NCI-H774 (cell line): ENCODE results near the gene AQP7.
"Not testable (repeated sequence)": the region's sequence is repeated elsewhere in the genome, so short reads cannot be mapped to it uniquely, and the experiment has no call there.

ENCODE experiments used
- DNase-seq: peaks from one replicate; lab custom pipeline; 2025; lab: John Stamatoyannopoulos, UW

The AQP7 gene

GRCh38 chr9:33374634-33375237, 27.6 kb downstream of the AQP7 start:
- peak; percentile 40 for DNase-seq

DNA sequence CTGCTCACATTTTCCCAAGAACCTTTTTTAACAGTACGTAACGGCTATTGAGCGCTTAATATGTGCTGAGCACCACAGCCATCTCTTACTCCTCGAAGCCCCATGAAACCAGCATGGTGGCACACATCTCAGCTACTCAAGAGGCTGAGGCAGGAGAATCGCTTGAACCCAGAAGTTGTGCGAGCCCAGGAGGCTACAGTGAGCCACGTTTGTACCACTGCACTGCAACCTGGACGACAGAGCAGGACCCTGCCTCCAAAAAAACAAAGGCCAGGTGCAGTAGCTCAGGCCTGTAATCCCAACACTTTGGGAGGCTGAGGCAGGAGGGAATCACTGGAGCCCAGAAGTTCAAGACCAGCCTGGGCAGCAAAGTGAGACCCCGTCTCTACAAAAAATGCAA, 28.2 kb downstream of the AQP7 start:
- DNase-seq: no peak

DNA sequence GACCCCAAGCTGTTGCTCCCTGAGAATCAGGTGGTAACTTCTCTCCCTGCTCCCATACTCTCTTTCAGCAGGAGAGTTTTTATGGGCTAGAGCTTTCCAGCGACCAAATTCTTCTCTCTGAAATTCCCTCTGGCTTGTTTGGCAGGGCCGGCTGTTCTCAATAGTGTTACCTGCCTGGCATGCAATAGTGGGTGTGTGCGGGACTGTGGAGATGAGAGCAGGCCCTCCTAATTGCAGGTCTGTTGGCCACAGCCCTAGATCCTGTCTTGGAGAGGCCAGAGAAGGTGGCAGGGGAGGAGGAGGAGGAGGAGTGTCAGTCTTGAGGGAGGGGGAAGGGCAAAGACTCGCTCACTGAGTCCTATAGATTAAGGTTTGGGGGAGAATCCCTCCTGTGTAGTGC, 29.5 kb downstream of the AQP7 start:
- DNase-seq: no peak

DNA sequence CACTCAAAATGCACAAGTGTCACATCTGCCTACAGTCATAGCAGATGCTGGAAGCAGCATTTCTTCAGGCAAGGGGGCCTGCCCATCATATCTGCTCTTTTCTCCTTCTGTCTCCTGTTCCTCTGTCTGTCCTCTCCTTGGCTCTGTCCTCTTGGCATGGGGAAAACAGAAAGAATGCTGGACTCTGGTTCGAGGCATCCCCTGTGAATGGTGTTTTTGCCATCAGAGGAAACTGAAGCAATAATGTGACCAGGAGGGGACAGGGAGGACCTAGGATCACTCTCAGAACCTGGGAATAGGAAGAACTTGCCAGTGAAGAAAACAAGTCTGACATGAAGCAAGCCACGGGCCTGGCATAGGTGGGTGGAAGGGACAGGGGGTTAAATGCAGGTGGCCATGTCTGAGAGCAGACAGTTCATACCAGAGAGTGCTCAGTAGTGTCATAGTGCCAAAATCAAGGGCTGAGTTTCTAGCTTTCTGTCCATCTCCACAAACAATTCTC, 35.3 kb downstream of the AQP7 start:
- no peak for DNase-seq

GRCh38 chr9:33364814-33365213, 37.6 kb downstream of the AQP7 start:
- DNase-seq: not testable (repeated sequence)

DNA sequence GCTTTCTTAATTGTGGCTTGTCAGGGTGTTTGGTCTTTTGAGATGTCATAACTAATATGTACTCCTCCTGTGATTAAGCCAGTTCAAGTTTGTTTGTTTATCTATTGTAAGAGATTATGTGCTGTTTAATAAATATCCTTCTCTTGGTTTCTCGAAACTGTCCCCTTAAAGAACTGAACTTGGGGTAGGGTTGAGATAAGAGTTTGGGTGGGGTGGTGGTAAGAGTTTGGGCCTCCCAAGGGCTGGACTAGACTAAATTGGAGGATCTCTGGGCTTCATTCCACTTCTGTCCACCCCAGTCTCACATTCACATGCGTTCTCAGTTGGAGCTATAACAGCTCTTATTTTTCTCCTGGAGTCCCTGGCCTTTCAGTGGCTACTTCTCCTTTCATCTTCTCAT, 38.2 kb downstream of the AQP7 start:
- no peak for DNase-seq

DNA sequence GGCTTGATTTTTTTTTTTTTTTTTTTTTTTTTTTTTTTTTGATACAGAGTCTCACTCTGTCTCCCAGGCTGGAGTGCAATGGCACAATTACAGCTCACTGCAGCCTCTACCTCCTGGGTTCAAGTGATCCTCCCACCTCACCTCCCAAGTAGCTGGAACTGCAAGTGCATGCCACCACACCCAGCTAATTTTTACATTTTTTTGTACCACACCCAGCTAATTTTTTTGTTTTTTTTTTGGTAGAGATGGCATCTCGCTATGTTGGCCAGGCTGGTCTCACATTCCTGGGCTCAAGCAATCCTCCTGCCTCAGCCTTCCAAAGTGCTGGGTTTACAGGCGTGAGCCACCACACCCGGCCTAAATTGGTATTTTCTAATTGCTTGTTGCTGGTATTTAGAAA, 43.7 kb downstream of the AQP7 start:
- DNase-seq: not testable (repeated sequence)

- DNase-seq: no peak
These were observed 46.4 kb downstream of the AQP7 start for GRCh38 chr9:33355933-33356332.

DNA sequence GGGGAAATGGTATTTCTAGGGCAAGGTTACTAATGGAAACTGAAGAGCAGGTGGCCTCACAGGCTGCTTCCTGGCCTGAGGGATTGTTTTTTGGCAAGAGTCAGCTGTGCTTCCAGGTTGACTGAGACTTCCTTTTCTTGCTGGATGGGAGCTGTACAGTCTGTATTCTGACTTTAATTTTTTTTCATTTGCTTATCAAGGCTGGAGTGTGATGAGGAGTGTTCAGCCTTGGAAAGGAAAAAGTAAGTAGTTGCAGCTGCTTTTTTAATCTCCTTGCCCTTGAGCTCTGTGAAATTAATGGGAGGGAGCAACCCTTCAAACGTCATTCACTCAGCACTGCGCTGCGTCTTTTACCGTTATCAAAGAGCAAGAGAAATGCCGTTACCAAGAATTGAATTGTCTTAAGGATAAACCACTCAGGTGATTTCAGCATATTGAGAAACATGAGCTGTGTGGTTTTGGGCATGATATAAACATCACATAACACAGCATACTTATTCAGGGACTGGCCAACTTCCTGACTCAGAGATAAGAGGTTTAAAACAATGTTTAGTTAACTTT, 47.6 kb downstream of the AQP7 start:
- DNase-seq: no peak

DNA sequence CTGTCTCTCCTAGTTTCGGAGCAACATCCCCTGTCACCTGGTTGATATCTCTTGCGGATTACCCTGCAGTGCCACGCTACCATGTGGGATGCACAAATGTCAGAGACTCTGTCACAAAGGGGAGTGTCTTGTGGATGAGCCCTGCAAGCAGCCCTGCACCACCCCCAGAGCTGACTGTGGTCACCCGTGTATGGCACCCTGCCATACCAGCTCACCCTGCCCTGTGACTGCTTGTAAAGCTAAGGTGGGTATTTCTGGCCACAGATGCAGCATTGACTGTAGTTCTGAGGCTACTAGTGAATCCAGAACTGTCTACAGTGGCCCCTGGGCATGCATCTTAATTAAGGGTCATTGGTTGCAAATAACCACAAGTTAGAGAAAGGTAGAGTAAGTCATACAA, 50.8 kb downstream of the AQP7 start:
- no peak for DNase-seq

GRCh38 chr9:33350310-33350709, 52.1 kb downstream of the AQP7 start:
- no peak for DNase-seq

GRCh38 chr9:33349743-33350142, 52.6 kb downstream of the AQP7 start:
- DNase-seq: no peak

DNA sequence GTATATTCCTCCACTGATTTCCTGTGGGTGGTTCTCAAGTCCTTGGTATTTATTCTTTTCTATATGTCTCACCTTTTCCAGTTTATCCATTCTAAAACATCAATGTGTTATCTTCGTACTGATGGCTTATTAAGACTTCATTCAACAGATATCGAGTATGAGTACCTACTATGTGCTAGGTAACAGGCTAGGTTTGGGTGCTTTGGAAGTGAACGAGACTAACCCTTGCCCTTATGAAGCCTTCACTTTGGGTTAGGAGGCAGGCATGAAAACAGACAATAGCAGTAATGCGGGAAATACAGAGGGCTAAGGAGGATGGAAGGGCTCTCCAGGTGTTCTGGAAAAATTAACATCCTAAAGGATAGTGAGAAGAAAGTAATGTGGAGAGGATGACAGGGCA, 53.4 kb downstream of the AQP7 start:
- no peak for DNase-seq

DNA sequence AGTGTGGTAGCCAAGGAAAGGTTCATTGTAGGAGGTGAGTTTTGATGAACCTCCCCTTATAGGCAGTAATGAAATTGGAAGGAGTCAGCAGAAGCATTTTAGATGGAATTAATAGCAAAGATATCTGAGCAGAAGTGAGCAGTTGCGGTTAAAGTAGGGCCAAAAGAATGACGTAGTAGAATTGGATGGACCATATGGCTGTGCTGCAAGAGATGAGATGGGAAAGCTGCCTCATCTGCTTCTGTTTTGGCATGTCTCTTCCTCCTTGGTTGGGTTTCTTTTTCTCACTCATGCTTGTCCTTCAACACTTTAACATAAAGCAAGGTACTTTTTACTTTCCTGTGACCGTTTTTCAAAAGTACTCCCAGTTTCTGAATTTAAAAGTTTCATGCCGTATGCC, 55.8 kb downstream of the AQP7 start:
- no peak for DNase-seq

- DNase-seq: no peak
These were observed 58.2 kb downstream of the AQP7 start for GRCh38 chr9:33344145-33344544.

DNA sequence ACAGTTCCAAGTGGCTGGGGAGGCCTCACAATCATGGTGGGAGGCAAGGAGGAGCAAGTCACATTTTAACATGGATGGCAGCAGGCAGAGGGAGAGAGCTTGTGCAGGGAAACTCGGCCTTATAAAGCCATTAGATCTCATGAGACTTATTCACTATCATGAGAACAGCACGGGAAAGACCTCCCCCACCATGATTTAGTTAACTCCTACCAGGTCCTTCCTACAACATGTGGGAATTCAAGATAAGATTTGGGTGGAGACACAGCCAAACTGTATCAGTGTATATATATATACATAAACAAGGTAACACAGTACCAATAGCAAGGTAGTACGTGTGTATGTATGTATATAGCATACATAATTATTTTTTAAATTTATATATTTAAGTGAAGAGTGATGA, 61.2 kb downstream of the AQP7 start:
- no peak for DNase-seq

DNA sequence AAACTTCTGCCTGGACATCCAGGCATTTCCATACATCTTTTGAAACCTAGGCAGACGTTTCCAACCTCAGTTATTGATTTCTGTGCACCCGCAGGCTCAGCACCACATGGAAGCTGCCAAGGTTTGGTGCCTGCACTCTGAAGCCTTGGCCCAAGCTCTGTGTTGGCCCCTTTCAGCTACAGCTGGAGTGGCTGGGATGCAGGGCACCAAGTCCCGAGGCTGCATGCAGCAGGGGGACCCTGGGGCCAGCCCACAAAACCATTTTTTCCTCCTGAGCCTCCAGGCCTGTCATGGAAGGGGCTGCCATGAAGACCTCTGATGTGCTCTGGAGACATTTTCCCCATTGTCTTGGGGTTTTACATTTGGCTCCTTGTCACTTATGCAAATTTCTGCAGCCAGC, 62.2 kb downstream of the AQP7 start:
- no peak for DNase-seq
